Endothelial cell of umbilical vein (primary cell): ENCODE data around the gene ZNF488. TPM values are rescaled to one million over a fixed set of nuclear protein-coding genes. Genes with fewer than 3 reads are reported as not detected.

Experiments
- BruUV-seq: library from RNA; stranded (reverse); fragments of 400-500 nt; replicated peaks from 2 replicates; lab custom pipeline; 2021; lab: Mats Ljungman, UMichigan
- CTCF ChIA-PET: fragments of 300-600, 350-600 bp; sonication (Branson Sonifier 250); formaldehyde crosslinking; loops from one replicate; lab custom pipeline; 2021; ENCODE audit warnings: antibody characterized with exemption, inconsistent platforms; lab: Charles Lee
- POLR2A ChIA-PET: fragments of 300-600, 350-600 bp; sonication (Branson Sonifier 250); formaldehyde crosslinking; loops from one replicate; lab custom pipeline; 2021; ENCODE audit warnings: antibody characterized with exemption, inconsistent platforms; lab: Charles Lee
- DNase-seq: peaks from one replicate; pipeline ENCODE4 v3.0.0-alpha.2; 2011; ENCODE audit warnings: low read depth, low spot score
- FAIRE-seq: peaks from 2 replicates; lab custom pipeline; 2011; peaks lifted over from hg19 to GRCh38; lab: Jason Lieb, UNC
- H2AFZ ChIP-seq: 2 replicates; pipeline ENCODE4 v1.6.0; 2012; ENCODE audit warnings: low read depth, low read length, control low read depth, inconsistent platforms
- H3K27ac ChIP-seq: 2 replicates; pipeline ENCODE4 v1.5.1; 2011; ENCODE audit warnings: low read depth, mild to moderate bottlenecking, control low read depth, low read length, moderate library complexity; ENCODE audit not compliant: insufficient read depth
- H3K27me3 ChIP-seq, 2 experiments: 2 replicates each; pipeline versions ENCODE4 v1.6.0 to v1.6.1; 2011; ENCODE audit warnings: low read length in 2 of 2, mixed read lengths in 1 of 2; ENCODE audit not compliant: control insufficient read depth in 2 of 2, insufficient read depth in 2 of 2
- H3K36me3 ChIP-seq, 2 experiments: 2 replicates in 1 of 2; 3 replicates in 1 of 2; pipeline ENCODE4 v1.5.1; 2011; ENCODE audit warnings: low read length in 2 of 2, mild to moderate bottlenecking in 1 of 2, moderate library complexity in 1 of 2; ENCODE audit not compliant: control insufficient read depth in 2 of 2, insufficient read depth in 2 of 2; ENCODE audit errors: extremely low read depth in 1 of 2
- H3K4me1 ChIP-seq: 3 replicates; pipeline ENCODE4 v1.5.1; 2011; ENCODE audit warnings: mild to moderate bottlenecking, low read length; ENCODE audit not compliant: control insufficient read depth, insufficient read depth; ENCODE audit errors: extremely low read depth
- H3K4me2 ChIP-seq: 2 replicates; pipeline ENCODE4 v1.6.1; 2011; ENCODE audit warnings: low read length, control low read depth, mixed read lengths; ENCODE audit not compliant: insufficient read depth
- H3K4me3 ChIP-seq, 3 experiments: fragments of 200-600 bp in 1 of 3; sonication (generic), shearing (Covaris generic) in 1 of 3; replicated peaks in 1 of 3; 2 replicates each; pipeline ENCODE4 v1.5.1; 2011 to 2016; ENCODE audit warnings: control low read depth in 3 of 3, low read length in 3 of 3, mild to moderate bottlenecking in 2 of 3, inconsistent platforms in 1 of 3, low read depth in 1 of 3, moderate library complexity in 1 of 3; ENCODE audit not compliant: insufficient read depth in 1 of 3
- H3K79me2 ChIP-seq: 2 replicates; pipeline ENCODE4 v1.6.0; 2012; ENCODE audit warnings: low read length, inconsistent platforms; ENCODE audit not compliant: control insufficient read depth, insufficient read depth
- H3K9ac ChIP-seq: replicated peaks from 2 replicates; pipeline ENCODE3; 2011; ENCODE audit warnings: low read length, control low read depth; ENCODE audit not compliant: insufficient read depth; ENCODE audit errors: extremely low read depth
- H3K9me1 ChIP-seq: replicated peaks from 3 replicates; pipeline ENCODE4 v1.6.0; 2011; ENCODE audit warnings: mild to moderate bottlenecking, low read length; ENCODE audit not compliant: control insufficient read depth, insufficient read depth; ENCODE audit errors: extremely low read depth
- H3K9me3 ChIP-seq: replicated peaks from 2 replicates; pipeline ENCODE4 v1.5.1; 2012; ENCODE audit warnings: low read length, inconsistent platforms; ENCODE audit not compliant: control insufficient read depth, insufficient read depth
- H4K20me1 ChIP-seq: replicated peaks from 2 replicates; pipeline ENCODE3; 2011; ENCODE audit warnings: mild to moderate bottlenecking, low read length; ENCODE audit not compliant: control insufficient read depth, insufficient read depth; ENCODE audit errors: extremely low read depth
- EZH2 ChIP-seq: IDR thresholded peaks from 2 replicates; pipeline ENCODE4 v1.6.1; 2012; ENCODE audit warnings: borderline replicate concordance, low read depth, mild to moderate bottlenecking, moderate library complexity, low read length, inconsistent platforms; ENCODE audit not compliant: severe bottlenecking
- FOS ChIP-seq: IDR thresholded peaks from 2 replicates; pipeline ENCODE4 v1.6.1; 2011; ENCODE audit warnings: mild to moderate bottlenecking, low read length, moderate library complexity, borderline replicate concordance; ENCODE audit not compliant: insufficient read depth
- GATA2 ChIP-seq: IDR thresholded peaks from 2 replicates; pipeline ENCODE4 v1.7.0; 2011; ENCODE audit warnings: low read depth, mild to moderate bottlenecking, moderate library complexity, mixed read lengths, low read length; ENCODE audit not compliant: insufficient read length, insufficient read depth
- JUN ChIP-seq: IDR thresholded peaks from 2 replicates; pipeline ENCODE4 v1.6.1; 2011; ENCODE audit warnings: borderline replicate concordance, low read depth; ENCODE audit not compliant: insufficient read length, insufficient read depth
- MYC ChIP-seq: IDR thresholded peaks from one replicate; pipeline ENCODE4 v1.6.1; 2011; ENCODE audit warnings: mild to moderate bottlenecking, low read depth, low read length
- POLR2A ChIP-seq: IDR thresholded peaks from 2 replicates; pipeline ENCODE4 v1.6.1; 2012; ENCODE audit warnings: low read depth, mild to moderate bottlenecking, control low read depth, low read length
- POLR2AphosphoS5 ChIP-seq: IDR thresholded peaks from 2 replicates; pipeline ENCODE4 v1.6.1; 2012; ENCODE audit warnings: low read depth, mild to moderate bottlenecking, control low read depth, low read length, moderate library complexity; ENCODE audit not compliant: insufficient read depth
- dilution Hi-C: fragments of 300-500 bp; cut with MboI; formaldehyde crosslinking; loops from one replicate; pipeline ENCODE4 v1.15.0; 2019; ENCODE audit warnings: low sequenced_read_pairs; ENCODE audit not compliant: extremely low pct_ligation_motif_present
- intact Hi-C: fragments of 100-400 bp; cut with micrococcal nuclease; formaldehyde crosslinking; loops from one replicate; pipeline ENCODE4 v1.10.0; 2022
- polyA plus RNA-seq, 4 experiments: library from polyadenylated mRNA; depleted of rRNA in 3 of 4; stranded (reverse) in 3 of 4; unstranded in 1 of 4; fragments of >200 nt; gene quantifications; 2 replicates each; pipeline versions ENCODE4 v1.2.1 to v1.2.3, GENCODE V29; 2011 to 2012; ENCODE audit warnings: missing spikeins in 1 of 4
- total RNA-seq: library from RNA; stranded (reverse); gene quantifications from 2 replicates; pipeline ENCODE4 v1.2.3, GENCODE V29; 2021
- TF ChIP-seq, protein P1 (sequence below): IDR thresholded peaks from 2 replicates; pipeline ENCODE4 v1.6.1; 2011; ENCODE audit not compliant: insufficient read depth, insufficient read length
- TF ChIP-seq, protein P2 (sequence below), 2 donors: IDR thresholded peaks; 1 replicate in 1 of 2; 2 replicates in 1 of 2; pipeline ENCODE4 v1.5.1; 2011; ENCODE audit warnings: low read length in 2 of 2, mild to moderate bottlenecking in 2 of 2, moderate library complexity in 2 of 2, control low read depth in 1 of 2, inconsistent platforms in 1 of 2, low read depth in 1 of 2; ENCODE audit not compliant: insufficient read depth in 1 of 2; ENCODE audit errors: extremely low read depth in 1 of 2

Gene ZNF488
- total and polyA plus RNA-seq, 2 donors (not counting 3 experiments of a cell fraction or from before 2014, with no cell fraction given) = 0.21 to 0.38 TPM

DNA sequence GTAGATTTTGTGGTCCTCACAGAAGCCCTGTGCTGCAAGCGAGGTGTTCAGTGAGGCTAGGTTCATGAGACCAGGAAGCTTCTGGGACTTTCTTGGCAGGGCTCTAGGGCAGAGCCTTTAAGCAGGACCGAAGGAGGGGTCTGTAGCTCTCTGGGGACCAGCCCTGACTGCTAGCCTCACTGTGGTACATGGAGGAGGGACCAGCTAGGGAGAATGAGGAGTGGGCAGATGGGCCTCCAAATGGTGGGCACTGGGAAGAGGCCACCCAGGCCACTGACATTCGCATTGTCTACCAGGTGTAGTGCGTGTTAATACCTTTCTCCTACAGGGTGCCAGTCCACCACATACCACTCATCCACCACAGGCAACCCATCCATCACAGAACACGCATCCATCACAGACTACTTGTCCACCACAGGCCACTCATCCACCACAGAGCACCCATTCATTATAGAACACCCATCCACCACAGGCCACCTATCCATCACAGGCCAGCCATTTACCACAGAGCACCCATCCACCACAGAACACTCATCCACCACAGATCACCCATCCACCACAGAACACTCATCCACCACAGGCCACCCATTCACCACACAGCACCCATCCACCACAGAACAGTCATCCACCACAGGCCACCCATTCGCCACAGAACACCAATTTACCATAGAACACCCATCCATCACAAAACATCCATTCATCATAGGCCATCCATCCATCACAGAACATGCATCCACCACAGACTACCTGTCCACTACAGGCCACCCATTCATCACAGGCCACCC, 31.6 kb upstream of the ZNF488 start:
- Histone ChIP-seq H3K27ac (no peak overlapping the region), H3K36me3 (no peaks in the 10 kb centered on the region), H3K79me2 (no peaks in the 10 kb centered on the region), H3K9ac (no peak overlapping the region), H4K20me1 (no peaks in the 10 kb centered on the region), H3K4me1 (peaks cover 15% of the 10 kb centered on the region), H3K9me1 (no peaks in the 10 kb centered on the region), H3K9me3 (no peaks in the 10 kb centered on the region), H2AFZ (no peak overlapping the region), H3K27me3 (no peaks in the 10 kb centered on the region), H3K4me2 (no peak overlapping the region), H3K4me3 (no peak overlapping the region)
- POLR2A ChIA-PET = no interaction called here
- FAIRE-seq = no peak
- CTCF ChIA-PET = interaction anchor here (1.0 kb wide), 1 partner anchor 54 kb away, joined by 3 read pairs; no protein-coding TSS in a partner anchor
- TF ChIP-seq GATA2 (no peak), POLR2A (no peak), POLR2AphosphoS5 (no peak), MYC (no peak), FOS (no peak), EZH2 (no peak), JUN (no peak)
- TF ChIP-seq, protein P1, sequence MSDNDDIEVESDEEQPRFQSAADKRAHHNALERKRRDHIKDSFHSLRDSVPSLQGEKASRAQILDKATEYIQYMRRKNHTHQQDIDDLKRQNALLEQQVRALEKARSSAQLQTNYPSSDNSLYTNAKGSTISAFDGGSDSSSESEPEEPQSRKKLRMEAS = no peak
- TF ChIP-seq, protein P2, sequence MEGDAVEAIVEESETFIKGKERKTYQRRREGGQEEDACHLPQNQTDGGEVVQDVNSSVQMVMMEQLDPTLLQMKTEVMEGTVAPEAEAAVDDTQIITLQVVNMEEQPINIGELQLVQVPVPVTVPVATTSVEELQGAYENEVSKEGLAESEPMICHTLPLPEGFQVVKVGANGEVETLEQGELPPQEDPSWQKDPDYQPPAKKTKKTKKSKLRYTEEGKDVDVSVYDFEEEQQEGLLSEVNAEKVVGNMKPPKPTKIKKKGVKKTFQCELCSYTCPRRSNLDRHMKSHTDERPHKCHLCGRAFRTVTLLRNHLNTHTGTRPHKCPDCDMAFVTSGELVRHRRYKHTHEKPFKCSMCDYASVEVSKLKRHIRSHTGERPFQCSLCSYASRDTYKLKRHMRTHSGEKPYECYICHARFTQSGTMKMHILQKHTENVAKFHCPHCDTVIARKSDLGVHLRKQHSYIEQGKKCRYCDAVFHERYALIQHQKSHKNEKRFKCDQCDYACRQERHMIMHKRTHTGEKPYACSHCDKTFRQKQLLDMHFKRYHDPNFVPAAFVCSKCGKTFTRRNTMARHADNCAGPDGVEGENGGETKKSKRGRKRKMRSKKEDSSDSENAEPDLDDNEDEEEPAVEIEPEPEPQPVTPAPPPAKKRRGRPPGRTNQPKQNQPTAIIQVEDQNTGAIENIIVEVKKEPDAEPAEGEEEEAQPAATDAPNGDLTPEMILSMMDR (IDR thresholded peaks at IDR 0.05; ENCODE audit: extremely low read depth in 1 of 2, insufficient read depth in 1 of 2, low read depth in 1 of 2, low read length in 2 of 2) = no peak
- BruUV-seq = no TSS peak
- DNase-seq = no peak
- dilution Hi-C loops (no loop called here), intact Hi-C loops (no loop called here)
